SK-N-SH treated with all-trans-retinoic acid at 6 μM for 48 hours (cell line): ENCODE results near the gene NADK.

Experiments used
- ARNTL ChIP-seq: fragments of 450-650 bp; formaldehyde crosslinking; IDR thresholded peaks from 2 replicates; pipeline ENCODE4 v1.5.0; 2020; ENCODE audit warnings: low read depth, mild to moderate bottlenecking, moderate library complexity, borderline replicate concordance
- CSDC2 ChIP-seq: fragments of 250-450 bp; sonication (Bioruptor Pico); IDR thresholded peaks from 2 replicates; pipeline ENCODE4 v1.5.0; 2020; ENCODE audit warnings: mild to moderate bottlenecking, moderate library complexity
- GLIS3 ChIP-seq: fragments of 250-450 bp; sonication (Bioruptor Pico); IDR thresholded peaks from 2 replicates; pipeline ENCODE4 v1.5.0; 2020; ENCODE audit warnings: mild to moderate bottlenecking, moderate library complexity
- RARB ChIP-seq: fragments of 250-450 bp; sonication (Bioruptor Pico); IDR thresholded peaks from 2 replicates; pipeline ENCODE4 v1.8.0; 2021; ENCODE audit warnings: mild to moderate bottlenecking, moderate library complexity
- ZNF565 ChIP-seq: fragments of 450-650 bp; formaldehyde crosslinking; conservative IDR thresholded peaks from 2 replicates; pipeline ENCODE4 v1.5.0; 2020; ENCODE audit warnings: low read depth, mild to moderate bottlenecking, moderate library complexity

DNA sequence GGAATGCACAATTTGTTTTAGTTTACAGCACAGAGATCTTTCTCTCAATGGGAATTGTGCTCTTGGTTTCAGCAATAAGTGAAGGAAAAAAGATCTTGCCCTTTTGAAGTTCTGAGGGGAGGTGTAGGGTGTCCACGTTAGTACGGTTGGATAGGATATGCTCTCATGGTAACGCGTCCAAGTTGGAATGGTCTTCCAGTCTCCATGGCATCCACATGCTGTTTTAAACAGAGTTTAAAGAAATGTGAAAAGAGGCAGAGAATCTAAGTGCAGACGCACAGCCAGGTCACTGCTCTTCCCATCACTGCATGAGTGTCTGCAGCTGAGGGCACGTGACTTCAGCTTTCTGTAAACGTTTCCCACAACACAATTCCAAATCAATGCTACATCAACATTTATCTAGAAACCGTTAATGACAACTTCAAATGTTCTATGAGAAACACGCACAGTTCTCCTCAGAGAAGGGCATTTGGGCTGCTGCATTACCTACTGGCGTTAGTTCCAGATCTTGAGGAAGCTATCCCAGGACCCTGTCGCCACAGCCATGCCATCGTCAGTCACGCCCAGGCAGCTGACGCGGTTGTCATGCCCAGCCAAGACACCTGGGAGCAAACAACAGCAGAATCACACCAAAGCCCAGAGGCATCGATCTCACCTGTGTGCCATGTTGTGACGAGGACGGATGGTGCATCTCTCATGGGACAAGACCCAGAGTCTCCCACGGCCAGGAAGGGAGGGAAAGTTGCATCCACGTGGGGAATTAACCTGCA, 8.8 kb upstream of the NADK start:
- TF ChIP-seq GLIS3 (CRISPR knock-in tag) (no peak), ARNTL (CRISPR knock-in tag) (no peak), CSDC2 (no peak), RARB (CRISPR knock-in tag) (no peak), ZNF565 (no peak)
